ENCODE results near the gene REL. TPM values are rescaled to one million over a fixed set of nuclear protein-coding genes. Genes with fewer than 3 reads are reported as not detected.

Gene REL
- total RNA-seq, 6 experiments from 2014 or later, result 2.5 to 3.9 (median 3.3) TPM

DNA sequence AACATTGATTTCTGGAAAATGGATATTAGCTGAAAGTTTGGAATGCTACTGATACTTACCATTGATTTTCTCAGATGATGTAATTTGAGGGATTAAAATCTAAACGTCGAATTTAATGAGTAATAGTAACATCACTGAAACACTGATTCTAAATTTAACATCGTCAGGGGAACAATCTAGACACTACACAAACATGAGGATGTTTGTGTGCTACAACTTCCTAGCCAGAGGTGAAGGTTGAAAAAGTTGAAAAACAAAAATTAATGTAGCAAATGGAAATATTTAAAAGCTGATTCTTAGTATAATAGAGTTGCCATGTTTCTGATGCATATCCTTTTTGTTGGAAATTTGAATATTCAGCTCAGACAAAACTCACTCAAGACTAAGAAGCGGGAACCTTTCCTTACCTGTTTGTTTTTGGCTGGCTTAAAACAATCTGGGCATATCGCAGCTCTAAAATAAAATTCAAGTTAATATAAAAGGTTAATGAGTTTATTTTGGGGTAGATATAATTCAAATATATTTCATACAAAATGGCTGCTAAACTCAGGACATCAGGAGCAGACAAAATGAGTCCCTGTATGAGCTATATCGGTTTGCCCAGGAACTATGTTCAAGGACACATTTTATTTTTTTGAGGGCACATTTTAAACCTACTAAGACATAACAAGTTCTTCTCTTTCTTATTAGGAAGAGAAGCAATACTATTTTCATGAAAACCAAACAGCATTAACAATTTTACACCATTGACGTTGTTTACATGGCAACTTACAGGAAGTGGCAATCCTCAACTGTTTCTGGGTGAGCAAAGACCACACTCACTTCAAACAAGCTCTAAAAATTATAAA lies 83.5 kb downstream of the REL start:
- TF ChIP-seq, protein P1, sequence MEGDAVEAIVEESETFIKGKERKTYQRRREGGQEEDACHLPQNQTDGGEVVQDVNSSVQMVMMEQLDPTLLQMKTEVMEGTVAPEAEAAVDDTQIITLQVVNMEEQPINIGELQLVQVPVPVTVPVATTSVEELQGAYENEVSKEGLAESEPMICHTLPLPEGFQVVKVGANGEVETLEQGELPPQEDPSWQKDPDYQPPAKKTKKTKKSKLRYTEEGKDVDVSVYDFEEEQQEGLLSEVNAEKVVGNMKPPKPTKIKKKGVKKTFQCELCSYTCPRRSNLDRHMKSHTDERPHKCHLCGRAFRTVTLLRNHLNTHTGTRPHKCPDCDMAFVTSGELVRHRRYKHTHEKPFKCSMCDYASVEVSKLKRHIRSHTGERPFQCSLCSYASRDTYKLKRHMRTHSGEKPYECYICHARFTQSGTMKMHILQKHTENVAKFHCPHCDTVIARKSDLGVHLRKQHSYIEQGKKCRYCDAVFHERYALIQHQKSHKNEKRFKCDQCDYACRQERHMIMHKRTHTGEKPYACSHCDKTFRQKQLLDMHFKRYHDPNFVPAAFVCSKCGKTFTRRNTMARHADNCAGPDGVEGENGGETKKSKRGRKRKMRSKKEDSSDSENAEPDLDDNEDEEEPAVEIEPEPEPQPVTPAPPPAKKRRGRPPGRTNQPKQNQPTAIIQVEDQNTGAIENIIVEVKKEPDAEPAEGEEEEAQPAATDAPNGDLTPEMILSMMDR (IDR thresholded peaks at IDR 0.05), result no peak
- no peak overlapping the region for H3K27ac Mint-ChIP-seq
- no peaks in the 10 kb centered on the region for H3K27me3 Mint-ChIP-seq (ENCODE audit: insufficient read depth)
- H3K9me3 Mint-ChIP-seq, result no peaks in the 10 kb centered on the region
- DNase-seq, result no peak
- peaks cover 28% of the 10 kb centered on the region for H3K4me1 Mint-ChIP-seq (ENCODE audit: low read depth)
- no peak overlapping the region for H3K4me3 Mint-ChIP-seq
- H3K36me3 Mint-ChIP-seq (ENCODE audit: low read depth), result no peaks in the 10 kb centered on the region

GRCh38 chr2:60965499-60965785 lies 84.1 kb downstream of the REL start:
- no peak overlapping the region for H3K27ac Mint-ChIP-seq
- TF ChIP-seq, protein P1 (IDR thresholded peaks at IDR 0.05), result no peak
- no peak for DNase-seq
- no peaks in the 10 kb centered on the region for H3K27me3 Mint-ChIP-seq (ENCODE audit: insufficient read depth)
- peaks cover 28% of the 10 kb centered on the region for H3K4me1 Mint-ChIP-seq (ENCODE audit: low read depth)
- H3K4me3 Mint-ChIP-seq, result no peak overlapping the region
- H3K36me3 Mint-ChIP-seq (ENCODE audit: low read depth), result no peaks in the 10 kb centered on the region
- no peaks in the 10 kb centered on the region for H3K9me3 Mint-ChIP-seq

DNA sequence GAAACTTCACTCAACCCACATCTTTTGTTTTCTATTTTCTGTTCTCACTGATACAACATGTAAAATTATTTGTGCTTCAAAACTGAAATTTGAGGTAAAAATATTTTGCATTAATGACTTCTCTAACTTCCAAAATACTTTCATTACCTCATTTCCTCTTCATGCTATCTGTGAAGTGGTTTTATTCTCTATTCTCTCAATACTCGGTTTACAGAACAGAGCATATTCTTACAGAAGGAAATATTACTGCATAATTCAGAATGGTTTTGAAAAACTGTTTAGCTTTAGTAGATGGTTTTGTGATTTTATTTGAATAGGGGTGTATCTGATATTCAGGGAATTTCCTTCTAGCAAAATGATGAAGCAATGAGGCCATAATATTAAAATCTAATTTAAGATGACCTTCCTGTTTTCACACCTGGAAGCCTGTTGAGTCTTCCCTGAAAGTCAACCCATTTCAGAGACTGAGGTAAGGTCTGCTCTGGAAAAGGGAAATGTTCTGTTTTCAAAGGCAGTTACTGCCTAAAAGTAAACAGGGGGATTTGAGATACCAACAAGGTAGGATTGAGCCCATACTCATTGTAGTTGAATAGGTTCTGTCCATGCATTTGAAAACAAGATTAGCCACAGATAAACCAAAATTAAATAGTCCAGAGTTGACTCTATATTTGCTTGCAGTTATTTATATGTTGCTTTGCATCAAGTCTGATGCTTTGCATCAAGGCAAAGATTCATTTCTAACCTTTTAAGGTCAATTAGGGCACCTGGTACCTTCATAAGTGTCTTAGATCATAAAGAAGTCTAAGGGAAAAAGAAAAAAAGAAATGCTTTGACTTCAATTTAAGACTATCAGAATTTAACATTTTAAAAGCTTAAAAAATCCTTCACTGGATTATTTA lies 85.4 kb downstream of the REL start:
- DNase-seq, result no peak
- Mint-ChIP-seq H3K36me3 (ENCODE audit: low read depth) (no peaks in the 10 kb centered on the region), H3K4me1 (ENCODE audit: low read depth) (peaks cover 19% of the 10 kb centered on the region), H3K9me3 (no peaks in the 10 kb centered on the region), H3K27me3 (ENCODE audit: insufficient read depth) (no peaks in the 10 kb centered on the region), H3K4me3 (no peak overlapping the region), H3K27ac (no peak overlapping the region)
- TF ChIP-seq, protein P1 (IDR thresholded peaks at IDR 0.05), result no peak

DNA sequence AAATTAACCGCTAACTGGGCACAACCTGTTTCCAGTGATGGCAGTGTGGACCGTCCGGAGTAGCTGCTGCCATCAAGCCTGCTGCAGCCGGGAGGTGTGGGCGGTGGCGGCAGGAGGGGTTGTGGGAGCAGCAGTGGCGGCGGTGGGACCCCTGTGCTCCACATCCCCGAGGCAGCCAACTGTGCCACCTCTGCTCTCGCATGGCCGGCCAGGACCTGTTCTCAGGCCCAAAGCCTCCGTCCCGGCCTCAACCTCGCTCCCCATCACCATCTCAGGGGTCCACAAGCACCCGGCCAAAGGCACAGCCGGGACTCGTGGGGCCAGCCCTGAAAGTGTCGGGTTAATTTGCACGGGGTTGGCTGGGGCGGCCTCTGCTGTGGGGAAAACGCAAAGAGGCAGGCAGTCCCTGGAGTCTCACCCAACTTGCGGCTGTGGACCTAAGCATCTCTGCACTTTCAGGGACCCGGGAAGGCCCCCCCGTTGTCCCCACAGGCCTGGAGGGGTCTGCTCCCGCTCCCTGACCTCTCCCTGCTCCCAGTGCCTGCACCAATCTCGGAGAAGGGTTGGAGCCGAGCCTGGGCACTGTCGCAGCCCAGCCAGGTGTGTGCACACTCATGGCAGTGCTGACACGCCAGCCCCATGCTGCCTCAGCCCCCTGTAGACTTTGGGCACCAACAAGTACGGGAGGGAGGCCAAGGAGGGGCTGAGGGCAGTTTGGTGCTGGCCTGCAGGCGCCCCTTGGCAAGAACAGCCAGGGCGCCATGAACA lies 91.7 kb downstream of the REL start:
- Mint-ChIP-seq H3K27me3 (ENCODE audit: insufficient read depth) (no peaks in the 10 kb centered on the region), H3K4me3 (no peak overlapping the region)
- TF ChIP-seq, protein P1 (IDR thresholded peaks at IDR 0.05), result no peak

DNA sequence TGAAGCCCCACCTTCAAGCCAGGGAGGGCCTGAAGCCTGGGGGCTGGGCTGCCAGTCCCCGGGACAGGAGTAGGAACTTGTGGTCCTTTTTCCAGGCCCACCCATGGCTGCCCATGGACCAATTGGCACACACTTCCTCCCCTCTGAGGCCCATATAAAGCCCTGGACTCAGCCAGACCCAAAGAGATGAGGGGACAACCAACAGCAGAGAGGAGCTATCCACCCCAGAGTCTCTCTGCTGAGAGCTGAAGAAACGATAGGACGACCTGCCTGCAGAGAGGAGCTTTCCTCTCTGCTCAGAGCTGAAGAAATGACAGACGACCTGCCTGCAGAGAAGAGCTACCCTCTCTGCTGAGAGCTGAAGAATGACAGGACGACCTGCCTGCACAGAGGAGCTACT lies 92.3 kb downstream of the REL start:
- Mint-ChIP-seq H3K4me1 (ENCODE audit: low read depth) (peaks cover 8% of the 10 kb centered on the region; the same call in 1 of the 2 replicates), H3K4me3 (no peak overlapping the region)

More for the DNA sequence above, 91.7 kb downstream of the REL start:
- Mint-ChIP-seq H3K36me3 (ENCODE audit: low read depth) (no peaks in the 10 kb centered on the region), H3K9me3 (no peaks in the 10 kb centered on the region), H3K27ac (no peak overlapping the region), H3K4me1 (ENCODE audit: low read depth) (peaks cover 8% of the 10 kb centered on the region; the same call in 1 of the 2 replicates)
- no peak for DNase-seq

More for the DNA sequence above, 92.3 kb downstream of the REL start:
- DNase-seq, result no peak
- no peaks in the 10 kb centered on the region for H3K9me3 Mint-ChIP-seq
- H3K27me3 Mint-ChIP-seq (ENCODE audit: insufficient read depth), result no peaks in the 10 kb centered on the region
- TF ChIP-seq, protein P1 (IDR thresholded peaks at IDR 0.05), result no peak
- H3K27ac Mint-ChIP-seq, result no peak overlapping the region
- H3K36me3 Mint-ChIP-seq (ENCODE audit: low read depth), result no peaks in the 10 kb centered on the region
